SK-N-SH (cell line): ENCODE measurements around the gene RMI2. TPM values are rescaled to one million over a fixed set of nuclear protein-coding genes. Genes with fewer than 3 reads are reported as not detected.

Experiments
- CTCF ChIA-PET: fragments of 300-600, 350-600 bp; formaldehyde crosslinking; extraction: SDS; loops from one replicate; lab custom pipeline; 2021; lab: Yijun Ruan, JAX
- POLR2A ChIA-PET: fragments of 350-600 bp; sonication (Branson Sonifier 250); formaldehyde crosslinking; extraction: SDS; loops from one replicate; lab custom pipeline; 2020; ENCODE audit warnings: antibody characterized with exemption, inconsistent platforms; lab: Yijun Ruan, JAX
- DNase-seq: peaks from one replicate; pipeline ENCODE4 v3.0.0; 2012
- H2AFZ ChIP-seq: fragments of 200-600 bp; sonication (generic); 2 replicates; pipeline ENCODE4 v1.8.1; 2016; ENCODE audit warnings: antibody characterized with exemption, mild to moderate bottlenecking, low read depth
- H3F3A ChIP-seq: fragments of 200-600 bp; sonication (generic); replicated peaks from 2 replicates; pipeline ENCODE3; 2016; ENCODE audit warnings: antibody characterized with exemption, mild to moderate bottlenecking; ENCODE audit not compliant: insufficient read depth
- H3K27ac ChIP-seq, 2 experiments: fragments of 200-500 bp in 1 of 2; fragments of 200-600 bp in 1 of 2; sonication (Bioruptor generic) in 1 of 2; sonication (generic), shearing (Covaris generic) in 1 of 2; 2 replicates each; pipeline versions ENCODE4 v1.5.1 to v1.6.1; 2014 to 2016; ENCODE audit warnings: low read depth in 2 of 2, inconsistent platforms in 1 of 2, low read length in 1 of 2, mild to moderate bottlenecking in 1 of 2, mixed read lengths in 1 of 2
- H3K27me3 ChIP-seq: fragments of 200-600 bp; sonication (generic), shearing (Covaris generic); 2 replicates; pipeline ENCODE4 v1.6.1; 2016; ENCODE audit warnings: mixed run types; ENCODE audit not compliant: insufficient read depth
- H3K36me3 ChIP-seq, 2 experiments: fragments of 200-500 bp in 1 of 2; fragments of 200-600 bp in 1 of 2; sonication (Bioruptor generic) in 1 of 2; sonication (generic) in 1 of 2; replicated peaks in 1 of 2; 2 replicates each; pipeline versions ENCODE3 to v1.5.1; 2014 to 2016; ENCODE audit warnings: low read length in 1 of 2, mild to moderate bottlenecking in 1 of 2; ENCODE audit not compliant: insufficient read depth in 2 of 2, control insufficient read depth in 1 of 2
- H3K4me1 ChIP-seq, 2 experiments: fragments of 200-500 bp in 1 of 2; fragments of 200-600 bp in 1 of 2; sonication (Bioruptor generic) in 1 of 2; sonication (generic), shearing (Covaris generic) in 1 of 2; 2 replicates each; pipeline versions ENCODE4 v1.5.1 to v1.6.1; 2014 to 2016; ENCODE audit warnings: low read depth in 1 of 2, low read length in 1 of 2, mixed run types in 1 of 2; ENCODE audit not compliant: insufficient read depth in 2 of 2, control insufficient read depth in 1 of 2
- H3K4me2 ChIP-seq: fragments of 200-600 bp; sonication (generic), shearing (Covaris generic); 2 replicates; pipeline ENCODE4 v1.6.1; 2017; ENCODE audit warnings: mixed run types
- H3K4me3 ChIP-seq, 2 experiments: fragments of 200-500 bp in 1 of 2; fragments of 200-600 bp in 1 of 2; sonication (Bioruptor generic) in 1 of 2; sonication (generic), shearing (Covaris generic) in 1 of 2; 2 replicates each; pipeline versions ENCODE4 v1.5.1 to v1.8.1; 2014 to 2016; ENCODE audit warnings: low read depth in 2 of 2, inconsistent platforms in 1 of 2, low read length in 1 of 2, mild to moderate bottlenecking in 1 of 2, mixed read lengths in 1 of 2, moderate library complexity in 1 of 2
- H3K79me2 ChIP-seq: fragments of 200-600 bp; sonication (generic); 2 replicates; pipeline ENCODE4 v1.8.1; 2017; ENCODE audit warnings: mild to moderate bottlenecking; ENCODE audit not compliant: insufficient read depth
- H3K9ac ChIP-seq: fragments of 200-600 bp; sonication (generic); 2 replicates; pipeline ENCODE4 v1.6.1; 2017; ENCODE audit warnings: mixed run types
- H3K9me2 ChIP-seq: fragments of 200-600 bp; sonication (generic); 2 replicates; pipeline ENCODE4 v1.6.1; 2017; ENCODE audit warnings: mixed run types
- H3K9me3 ChIP-seq: fragments of 200-600 bp; sonication (generic); 2 replicates; pipeline ENCODE4 v1.6.1; 2017; ENCODE audit warnings: mixed run types, mild to moderate bottlenecking, moderate library complexity
- H4K20me1 ChIP-seq: fragments of 200-600 bp; sonication (generic); 2 replicates; pipeline ENCODE4 v1.6.1; 2017; ENCODE audit warnings: mild to moderate bottlenecking, mixed run types; ENCODE audit not compliant: insufficient read depth
- CTCF ChIP-seq: fragments of 200-600 bp; sonication (generic); IDR thresholded peaks from 2 replicates; pipeline ENCODE4 v1.6.1; 2017; ENCODE audit warnings: antibody characterized with exemption, mild to moderate bottlenecking, moderate library complexity
- FOSL2 ChIP-seq: IDR thresholded peaks from 2 replicates; pipeline ENCODE4 v1.4.0; 2012; ENCODE audit warnings: low read depth, mild to moderate bottlenecking, moderate library complexity, borderline replicate concordance
- GABPA ChIP-seq: IDR thresholded peaks from 2 replicates; pipeline ENCODE4 v1.4.0; 2012; ENCODE audit warnings: low read depth, mild to moderate bottlenecking
- GATA2 ChIP-seq: sonication (generic); formaldehyde crosslinking; IDR thresholded peaks from 2 replicates; pipeline ENCODE4 v1.5.0; 2020; ENCODE audit warnings: mild to moderate bottlenecking, missing genetic modification reagents
- IRF3 ChIP-seq: fragments of 150-350 bp; IDR thresholded peaks from 2 replicates; pipeline ENCODE4 v1.6.1; 2016; ENCODE audit warnings: mild to moderate bottlenecking, low read depth, low read length
- JUND ChIP-seq: IDR thresholded peaks from 2 replicates; pipeline ENCODE4 v1.4.0; 2012
- MXI1 ChIP-seq: IDR thresholded peaks from 2 replicates; pipeline ENCODE4 v1.6.1; 2012; ENCODE audit warnings: mild to moderate bottlenecking, low read depth, low read length, improper control_type of control experiment
- NFIC ChIP-seq: IDR thresholded peaks from 2 replicates; pipeline ENCODE4 v1.4.0; 2012; ENCODE audit warnings: borderline replicate concordance
- POLR2AphosphoS5 ChIP-seq: IDR thresholded peaks from 2 replicates; pipeline ENCODE4 v1.6.1; 2012; ENCODE audit warnings: low read depth, low read length
- RCOR1 ChIP-seq: fragments of 150-350 bp; IDR thresholded peaks from 2 replicates; pipeline ENCODE4 v1.6.1; 2017; ENCODE audit warnings: antibody characterized with exemption, low read length
- RFX5 ChIP-seq: IDR thresholded peaks from 2 replicates; pipeline ENCODE4 v1.6.1; 2012; ENCODE audit warnings: mild to moderate bottlenecking, improper control_type of control experiment, low read length
- RXRA ChIP-seq: IDR thresholded peaks from 2 replicates; pipeline ENCODE4 v1.4.0; 2012; ENCODE audit warnings: low read depth, mild to moderate bottlenecking, borderline replicate concordance
- TAF1 ChIP-seq: IDR thresholded peaks from 2 replicates; pipeline ENCODE4 v1.6.1; 2012; ENCODE audit warnings: low read depth, mild to moderate bottlenecking, low read length, moderate library complexity, borderline replicate concordance
- TEAD4 ChIP-seq: IDR thresholded peaks from 2 replicates; pipeline ENCODE4 v1.4.0; 2012; ENCODE audit warnings: mild to moderate bottlenecking, borderline replicate concordance; ENCODE audit not compliant: insufficient read depth
- ZBTB33 ChIP-seq: IDR thresholded peaks from 2 replicates; pipeline ENCODE4 v1.4.0; 2012; ENCODE audit warnings: low read depth, borderline replicate concordance
- WGBS: methylation state at CpG from one replicate; pipeline ENCODE4 v1.1.6; 2017; ENCODE audit warnings: low lambda C conversion rate; 5-methylcytosine and 5-hydroxymethylcytosine counted together
- polyA plus RNA-seq, 3 experiments: library from polyadenylated mRNA; depleted of rRNA; stranded (reverse); fragments of >200 nt; gene quantifications; 2 replicates each; pipeline ENCODE4 v1.2.3, GENCODE V29; 2012

RMI2 gene
- polyA plus RNA-seq, 1 of the 3 experiments (the other 2 are of a cell fraction), result 8.5 TPM

GRCh38 chr16:11392041-11392581 is 46.9 kb downstream of the RMI2 start:
- no peak overlapping the region for H2AFZ ChIP-seq
- no peak overlapping the region for H3K9ac ChIP-seq
- H3K27me3 ChIP-seq, result no peaks in the 10 kb centered on the region
- H3K9me3 ChIP-seq, result no peaks in the 10 kb centered on the region
- H3K79me2 ChIP-seq, result no peaks in the 10 kb centered on the region
- no peaks in the 10 kb centered on the region for H3F3A ChIP-seq
- DNase-seq, result peak; percentile 53
- H3K9me2 ChIP-seq, result no peaks in the 10 kb centered on the region
- H3K4me3 ChIP-seq, result no peak overlapping the region
- no peak overlapping the region for H3K27ac ChIP-seq
- H3K4me2 ChIP-seq, result no peak overlapping the region
- TF ChIP-seq RXRA (no peak), GABPA (no peak), ZBTB33 (no peak), NFIC (no peak), RCOR1 (no peak), JUND (no peak), TAF1 (no peak), RFX5 (no peak), FOSL2 (no peak), GATA2 (no peak), TEAD4 (no peak), IRF3 (no peak), MXI1 (no peak), POLR2AphosphoS5 (no peak), CTCF (no peak)
- no peaks in the 10 kb centered on the region for H4K20me1 ChIP-seq
- H3K4me1 ChIP-seq, result peaks cover 0 to 25% of the 10 kb centered on the region in 2 experiments; a peak in 1 of 4 replicates
- ChIA-PET CTCF (interaction anchor here (0.9 to 4.1 kb wide), 6 partner anchors 13 to 428 kb away, joined by 3 to 23 read pairs (median 5); no protein-coding TSS in a partner anchor), POLR2A (no interaction called here)
- WGBS, result 84% methylated on average over 8 of the region's 19 CpGs
- H3K36me3 ChIP-seq, result no peaks in the 10 kb centered on the region
